ENCODE measurements around the gene UNC5C. TPM values are rescaled to one million over a fixed set of nuclear protein-coding genes. Genes with fewer than 3 reads are reported as not detected.

UNC5C gene
- total and polyA plus RNA-seq, 2 of the 8 experiments (the other 6 are each of a cell fraction or from before 2014, with no cell fraction given) = 0.30 to 1.3 TPM

DNA sequence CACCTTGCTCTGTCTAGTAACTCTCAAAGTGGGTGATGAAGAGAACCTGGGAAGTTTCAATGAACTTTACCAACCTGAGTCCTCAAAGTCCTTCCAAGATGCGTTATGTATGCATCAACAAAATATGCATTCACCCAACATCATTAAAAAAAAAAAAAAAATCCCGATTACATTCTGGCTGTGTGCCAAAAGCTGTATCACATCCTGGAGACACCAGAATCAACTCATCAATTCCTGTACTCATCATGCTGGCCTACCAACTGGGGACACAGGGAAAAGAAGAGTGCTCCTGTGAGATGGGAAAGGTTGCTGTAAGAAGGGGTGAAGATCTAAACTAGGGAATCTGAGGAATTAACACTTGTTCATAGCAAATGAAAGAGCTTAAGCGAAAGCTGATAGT lies 16.5 kb downstream of the UNC5C start:
- POLR2A ChIA-PET (ENCODE audit: partially characterized antibody) = no interaction called here
- TF ChIP-seq SAP30 (IDR thresholded peaks at IDR 0.05; ENCODE audit: insufficient read depth, insufficient replicate concordance, low read length) (no peak), MAFK (IDR thresholded peaks at IDR 0.05; ENCODE audit: low read depth, low read length) (no peak), CEBPB (IDR thresholded peaks at IDR 0.05; ENCODE audit: low read depth, low read length) (no peak), CTBP2 (IDR thresholded peaks at IDR 0.05; ENCODE audit: borderline replicate concordance, insufficient read depth, insufficient read length, low read length) (no peak), SIX5 (IDR thresholded peaks at IDR 0.05; ENCODE audit: low read depth, low read length) (no peak), JUND (IDR thresholded peaks at IDR 0.05; ENCODE audit: low read length) (no peak), CHD1 (IDR thresholded peaks at IDR 0.05; ENCODE audit: low read depth, low read length) (no peak), MAX (IDR thresholded peaks at IDR 0.05) (no peak), GABPA (IDR thresholded peaks at IDR 0.05; ENCODE audit: borderline replicate concordance, insufficient read depth, low read length) (no peak), RBBP5 (IDR thresholded peaks at IDR 0.05; ENCODE audit: borderline replicate concordance, low read depth, low read length) (no peak), CHD2 (IDR thresholded peaks at IDR 0.05; ENCODE audit: low read length) (no peak), NANOG (IDR thresholded peaks at IDR 0.05; ENCODE audit: insufficient read depth, low read depth, low read length, poor library complexity, severe bottlenecking) (no peak)
- TF ChIP-seq, protein P1, sequence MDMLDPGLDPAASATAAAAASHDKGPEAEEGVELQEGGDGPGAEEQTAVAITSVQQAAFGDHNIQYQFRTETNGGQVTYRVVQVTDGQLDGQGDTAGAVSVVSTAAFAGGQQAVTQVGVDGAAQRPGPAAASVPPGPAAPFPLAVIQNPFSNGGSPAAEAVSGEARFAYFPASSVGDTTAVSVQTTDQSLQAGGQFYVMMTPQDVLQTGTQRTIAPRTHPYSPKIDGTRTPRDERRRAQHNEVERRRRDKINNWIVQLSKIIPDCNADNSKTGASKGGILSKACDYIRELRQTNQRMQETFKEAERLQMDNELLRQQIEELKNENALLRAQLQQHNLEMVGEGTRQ (IDR thresholded peaks at IDR 0.05; ENCODE audit: low read length) = no peak

More for the DNA sequence above, 16.5 kb downstream of the UNC5C start:
- Histone ChIP-seq H3K9me3 (ENCODE audit: insufficient read depth in 2 of 2, low read depth in 1 of 2, low read length in 1 of 2) (no peaks in the 10 kb centered on the region), H3K79me1 (ENCODE audit: low read depth, low read length) (no peaks in the 10 kb centered on the region), H2BK5ac (ENCODE audit: low read depth, low read length) (no peak overlapping the region), H4K91ac (replicated peaks; ENCODE audit: insufficient read length, low read length) (no peak overlapping the region), H3K23me2 (ENCODE audit: low read depth, low read length) (no peaks in the 10 kb centered on the region), H2BK20ac (ENCODE audit: low read length) (no peak overlapping the region), H3K27ac (ENCODE audit: low read depth, low read length) (no peak overlapping the region), H3K18ac (ENCODE audit: extremely low read depth, low read length) (no peak overlapping the region), H4K8ac (ENCODE audit: extremely low read depth, insufficient read depth, low read length) (no peak overlapping the region), H2BK120ac (replicated peaks; ENCODE audit: low read depth, low read length) (no peak overlapping the region), H3K4ac (replicated peaks; ENCODE audit: insufficient read length, low read depth, low read length) (no peak overlapping the region), H3K36me3 (ENCODE audit: control insufficient read depth in 2 of 4, insufficient read depth in 4 of 4, low read length in 3 of 4) (no peaks in the 10 kb centered on the region), H2AFZ (ENCODE audit: low read length) (no peak overlapping the region), H2AK5ac (ENCODE audit: low read depth, low read length) (no peak overlapping the region), H2BK12ac (ENCODE audit: low read depth, low read length) (no peak overlapping the region), H4K5ac (ENCODE audit: insufficient read length, low read depth, low read length) (no peak overlapping the region), H2BK15ac (ENCODE audit: low read length) (no peak overlapping the region), H3K4me3 (ENCODE audit: extremely low read depth in 1 of 4, insufficient read depth in 2 of 4, low read depth in 3 of 4, low read length in 4 of 4) (no peak overlapping the region), H3K56ac (replicated peaks; ENCODE audit: insufficient read length, low read depth, low read length) (no peak overlapping the region), H3K79me2 (ENCODE audit: control insufficient read depth in 1 of 2, insufficient read depth in 2 of 2, low read length in 2 of 2) (no peaks in the 10 kb centered on the region), H3K4me1 (replicated peaks in 1 of 4; ENCODE audit: control insufficient read depth in 3 of 4, insufficient read depth in 4 of 4, low read length in 3 of 4) (no peaks in the 10 kb centered on the region), H4K20me1 (replicated peaks in 1 of 2; ENCODE audit: control insufficient read depth in 1 of 2, insufficient read depth in 2 of 2, low read length in 2 of 2) (no peaks in the 10 kb centered on the region), H3K14ac (ENCODE audit: insufficient read length) (no peak overlapping the region), H3K23ac (ENCODE audit: insufficient read length) (no peak overlapping the region), H3K27me3 (replicated peaks in 1 of 4; ENCODE audit: control insufficient read depth in 3 of 4, extremely low read depth in 1 of 4, insufficient read depth in 3 of 4, low read length in 3 of 4) (no peaks in the 10 kb centered on the region), H3K4me2 (ENCODE audit: insufficient read depth in 1 of 2, low read depth in 2 of 2, low read length in 2 of 2) (no peak overlapping the region), H3K9ac (replicated peaks in 1 of 4; ENCODE audit: extremely low read depth in 1 of 4, low read depth in 3 of 4, low read length in 3 of 4) (no peak overlapping the region)
- FAIRE-seq = no peak
- CTCF ChIA-PET (ENCODE audit: partially characterized antibody) = interaction anchor here (0.7 kb wide), 1 partner anchor 455 kb away, joined by 4 read pairs; no protein-coding TSS in a partner anchor
- 94% methylated on average over 3 of the region's 3 CpGs; no CpG with 5 or more reads in 1 of the 2 experiments for WGBS, 2 experiments (ENCODE audit: extremely low coverage in 1 of 2, insufficient coverage in 1 of 2, insufficient read length in 1 of 2, insufficient replicate concordance in 2 of 2, low coverage in 1 of 2, low lambda C conversion rate in 2 of 2, missing lambda C conversion rate in 1 of 2)
- no peak for DNase-seq (ENCODE audit: low read depth in 1 of 2, low spot score in 2 of 2)
